Measurements from ENCODE around the gene CACNA1H. TPM values are rescaled to one million over a fixed set of nuclear protein-coding genes. Genes with fewer than 3 reads are reported as not detected.

The CACNA1H gene
- total and polyA plus RNA-seq, 2 of the 4 experiments (the other 2 are of a cell fraction) = 1.6 to 5.8 TPM

DNA sequence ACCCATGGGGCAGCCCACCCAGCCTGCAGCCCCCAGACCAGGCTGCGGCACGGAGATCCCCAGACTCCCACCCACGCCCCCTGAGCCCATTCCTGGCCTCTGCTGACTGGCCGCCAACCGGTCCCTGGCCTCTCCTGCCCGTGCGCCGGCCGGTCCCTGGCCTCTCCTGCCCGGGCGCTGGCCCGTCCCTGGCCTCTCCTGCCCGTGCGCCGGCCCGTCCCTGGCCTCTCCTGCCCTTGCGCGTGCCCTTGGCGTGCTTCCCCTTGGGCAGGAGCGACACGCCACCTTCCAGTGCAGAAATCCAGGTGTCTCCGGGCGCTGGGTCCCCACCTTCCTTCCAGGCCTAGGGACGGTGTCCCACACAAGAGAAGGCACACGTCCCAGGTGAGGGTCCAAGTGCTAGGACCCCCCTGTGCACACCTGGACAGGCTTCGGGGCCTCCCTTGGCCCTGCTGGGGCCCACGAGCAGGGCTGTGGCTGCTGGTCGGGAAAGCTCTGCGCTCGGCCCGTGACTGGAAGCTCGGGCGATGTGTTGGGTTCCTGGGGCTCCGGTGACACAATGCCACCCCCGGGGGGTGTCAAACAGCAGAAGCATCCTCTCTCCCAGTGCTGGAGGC lies 21.4 kb upstream of the CACNA1H start:
- H3K27me3 ChIP-seq (ENCODE audit: control insufficient read depth, insufficient read depth, low read length) = peaks cover 14% of the 10 kb centered on the region; the same call in 1 of the 2 replicates
- H3K56ac ChIP-seq (ENCODE audit: extremely low read depth, insufficient read depth, low read length) = no peak overlapping the region
- TF ChIP-seq MAFK (IDR thresholded peaks at IDR 0.05; ENCODE audit: low read depth, low read length) = no peak
- no peak for TF ChIP-seq MXI1 (IDR thresholded peaks at IDR 0.05; ENCODE audit: borderline replicate concordance, low read depth, low read length)
- no peak for TF ChIP-seq RCOR1 (IDR thresholded peaks at IDR 0.05; ENCODE audit: insufficient replicate concordance, low read length)
- TF ChIP-seq RFX5 (IDR thresholded peaks at IDR 0.05; ENCODE audit: low read depth, low read length) = no peak
- no peak for TF ChIP-seq FOS (IDR thresholded peaks at IDR 0.05; ENCODE audit: low read depth, low read length)
- TF ChIP-seq NFE2L2 (IDR thresholded peaks at IDR 0.05; ENCODE audit: low read depth, low read length) = no peak
- TF ChIP-seq BHLHE40 (IDR thresholded peaks at IDR 0.05; ENCODE audit: low read depth, low read length) = no peak
- H4K5ac ChIP-seq (ENCODE audit: low read depth, low read length) = no peak overlapping the region
- H2AK5ac ChIP-seq (ENCODE audit: low read depth, low read length) = no peak overlapping the region
- dilution Hi-C loops (cut with HindIII; ENCODE audit: low sequenced_read_pairs, unreplicated experiment) (no loop called here), intact Hi-C loops (cut with micrococcal nuclease) (no loop called here), in situ Hi-C loops (cut with MboI; ENCODE audit: low sequenced_read_pairs) (no loop called here)
- POLR2A ChIA-PET (ENCODE audit: unreplicated experiment) = no interaction called here
- no peak overlapping the region for H3K18ac ChIP-seq (ENCODE audit: low read depth, low read length)
- H3K4ac ChIP-seq (ENCODE audit: low read depth, low read length) = no peak overlapping the region
- H3K23ac ChIP-seq (ENCODE audit: low read depth, low read length) = no peak overlapping the region
- no peak overlapping the region for H2BK15ac ChIP-seq (ENCODE audit: low read depth, low read length)
- H2AK9ac ChIP-seq (replicated peaks; ENCODE audit: low read depth, low read length, poor library complexity) = no peak overlapping the region
- no peak overlapping the region for H2BK5ac ChIP-seq (ENCODE audit: low read depth, low read length, poor library complexity, severe bottlenecking)
- no peaks in the 10 kb centered on the region for H3K36me3 ChIP-seq (ENCODE audit: control insufficient read depth, insufficient read depth, low read length)
- no peaks in the 10 kb centered on the region for H3K9me3 ChIP-seq (ENCODE audit: control insufficient read depth, insufficient read depth, low read length)
- BruUV-seq (replicated peaks) = no TSS peak
- ATAC-seq (ENCODE audit: low read depth) = no peak
- H3K27ac ChIP-seq (ENCODE audit: insufficient read depth, low read length) = no peak overlapping the region
- WGBS, 2 experiments (ENCODE audit: extremely low coverage in 2 of 2, insufficient read length in 1 of 2) = 84% methylated on average over 22 of the region's 35 CpGs; no CpG with 5 or more reads in 1 of the 2 experiments
- H3K9ac ChIP-seq (ENCODE audit: low read depth, low read length) = no peak overlapping the region
- H3K14ac ChIP-seq (replicated peaks; ENCODE audit: low read depth, low read length) = no peak overlapping the region
- H3K4me3 ChIP-seq (ENCODE audit: insufficient read depth, low read depth, low read length) = no peak overlapping the region
- no peak overlapping the region for H2AFZ ChIP-seq (replicated peaks; ENCODE audit: low read length, poor library complexity)
- H2BK120ac ChIP-seq (ENCODE audit: low read depth, low read length) = no peak overlapping the region
- H3K4me1 ChIP-seq (ENCODE audit: control insufficient read depth, insufficient read depth, low read length) = no peaks in the 10 kb centered on the region
- H4K20me1 ChIP-seq (ENCODE audit: insufficient read depth, low read length) = no peaks in the 10 kb centered on the region
- H3K4me2 ChIP-seq (ENCODE audit: low read depth, low read length) = no peak overlapping the region
- CTCF ChIA-PET = no interaction called here
- no peak overlapping the region for H4K8ac ChIP-seq (ENCODE audit: low read depth in 2 of 2, low read length in 2 of 2)
- H2BK20ac ChIP-seq (ENCODE audit: low read depth, low read length) = no peak overlapping the region
- H3K9me1 ChIP-seq (ENCODE audit: insufficient read depth, low read length) = no peaks in the 10 kb centered on the region
- H4K91ac ChIP-seq (ENCODE audit: insufficient read depth, low read depth, low read length) = no peak overlapping the region
- no peaks in the 10 kb centered on the region for H3K79me1 ChIP-seq (ENCODE audit: low read depth in 1 of 2, low read length in 2 of 2)
- no peak for DNase-seq
